ENCODE results near the gene IGFN1.

GRCh38 chr1:201142011-201142848, 48.4 kb upstream of the IGFN1 start:
- TF ChIP-seq CTCF (conservative IDR thresholded peaks at IDR 0.05) (no peak), EZH2 (IDR thresholded peaks at IDR 0.05; ENCODE audit: low read depth) (no peak)
